PC-9 (cell line): ENCODE measurements around the gene CBY2.

Experiments
- EZH2 ChIP-seq: fragments of 200-600 bp; sonication (generic); IDR thresholded peaks from 2 replicates; pipeline ENCODE4 v1.8.0; 2017; ENCODE audit warnings: antibody characterized with exemption, low read depth
- TF ChIP-seq, protein P1 (sequence below): fragments of 200-600 bp; sonication (generic); conservative IDR thresholded peaks from 2 replicates; pipeline ENCODE4 v1.6.1; 2017; ENCODE audit warnings: mixed run types, antibody characterized with exemption, mild to moderate bottlenecking, moderate library complexity

DNA sequence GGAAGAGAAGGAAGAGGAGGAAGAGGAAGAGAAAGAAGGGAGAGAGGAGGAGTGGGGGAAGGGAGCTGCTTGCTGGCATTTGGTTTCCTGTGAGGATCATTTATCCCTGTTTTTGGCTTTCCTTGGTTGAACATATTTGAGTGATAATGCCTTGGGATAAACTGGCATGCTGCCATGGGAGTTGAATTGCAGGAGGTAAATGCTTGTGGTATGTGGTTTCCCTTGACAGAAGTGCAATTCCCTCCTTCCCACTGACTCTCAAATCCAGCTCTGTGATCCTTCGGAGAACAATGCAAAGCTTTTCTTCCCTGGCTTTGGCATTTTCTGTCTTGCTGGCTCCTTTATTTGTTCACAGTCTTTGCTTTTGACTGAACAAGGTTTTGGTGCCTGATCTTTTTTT is 27.2 kb upstream of the CBY2 start:
- TF ChIP-seq, protein P1, sequence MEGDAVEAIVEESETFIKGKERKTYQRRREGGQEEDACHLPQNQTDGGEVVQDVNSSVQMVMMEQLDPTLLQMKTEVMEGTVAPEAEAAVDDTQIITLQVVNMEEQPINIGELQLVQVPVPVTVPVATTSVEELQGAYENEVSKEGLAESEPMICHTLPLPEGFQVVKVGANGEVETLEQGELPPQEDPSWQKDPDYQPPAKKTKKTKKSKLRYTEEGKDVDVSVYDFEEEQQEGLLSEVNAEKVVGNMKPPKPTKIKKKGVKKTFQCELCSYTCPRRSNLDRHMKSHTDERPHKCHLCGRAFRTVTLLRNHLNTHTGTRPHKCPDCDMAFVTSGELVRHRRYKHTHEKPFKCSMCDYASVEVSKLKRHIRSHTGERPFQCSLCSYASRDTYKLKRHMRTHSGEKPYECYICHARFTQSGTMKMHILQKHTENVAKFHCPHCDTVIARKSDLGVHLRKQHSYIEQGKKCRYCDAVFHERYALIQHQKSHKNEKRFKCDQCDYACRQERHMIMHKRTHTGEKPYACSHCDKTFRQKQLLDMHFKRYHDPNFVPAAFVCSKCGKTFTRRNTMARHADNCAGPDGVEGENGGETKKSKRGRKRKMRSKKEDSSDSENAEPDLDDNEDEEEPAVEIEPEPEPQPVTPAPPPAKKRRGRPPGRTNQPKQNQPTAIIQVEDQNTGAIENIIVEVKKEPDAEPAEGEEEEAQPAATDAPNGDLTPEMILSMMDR, result no peak
- TF ChIP-seq EZH2, result no peak
